Measurements from ENCODE around the gene BEST2.

BEST2 gene

DNA sequence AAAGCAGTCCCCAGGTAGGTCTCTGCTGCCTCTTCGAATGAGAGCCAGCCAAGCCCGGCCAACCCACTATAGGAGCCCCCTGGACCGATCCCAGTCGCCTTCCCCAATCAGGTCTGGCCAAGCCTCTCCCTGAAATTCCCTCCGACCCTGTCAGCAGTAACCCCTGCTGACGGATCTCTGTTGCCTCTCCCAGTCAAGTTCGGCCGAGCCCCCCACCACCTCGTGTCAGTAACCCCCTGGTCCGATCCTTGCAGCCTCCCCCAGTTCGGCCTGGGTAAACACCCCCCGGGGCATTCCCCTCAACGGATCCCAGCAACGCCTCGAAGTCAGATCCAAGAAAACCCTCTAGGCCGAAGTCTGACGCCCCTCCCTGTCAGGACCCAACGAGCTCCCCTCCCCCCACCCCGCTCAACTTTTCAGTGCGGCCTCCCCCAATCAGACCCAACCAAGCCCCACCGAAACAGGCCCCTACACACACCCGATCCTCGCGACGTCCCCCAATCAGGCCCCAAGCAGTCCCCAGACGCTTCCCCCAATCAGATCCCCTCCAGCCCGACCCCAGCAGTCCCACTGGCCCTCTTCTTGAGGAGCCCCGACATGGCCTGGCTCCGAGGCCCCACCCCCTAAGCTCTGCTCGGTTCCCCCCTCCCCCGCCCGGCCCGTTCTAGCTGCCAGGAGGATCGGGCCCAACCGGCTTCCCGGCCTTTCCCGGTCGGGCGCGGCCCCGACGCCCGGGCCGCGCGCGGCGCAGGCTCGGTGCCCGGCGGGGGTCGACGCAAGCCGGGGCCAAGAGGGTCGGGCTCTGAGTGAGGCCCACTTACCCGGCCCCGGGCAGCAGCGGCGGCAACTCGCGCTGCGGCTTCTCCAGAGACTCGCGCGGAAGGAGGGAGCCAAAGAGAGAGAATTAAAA lies 29.7 kb upstream of the BEST2 start:
- TF ChIP-seq, protein P1, sequence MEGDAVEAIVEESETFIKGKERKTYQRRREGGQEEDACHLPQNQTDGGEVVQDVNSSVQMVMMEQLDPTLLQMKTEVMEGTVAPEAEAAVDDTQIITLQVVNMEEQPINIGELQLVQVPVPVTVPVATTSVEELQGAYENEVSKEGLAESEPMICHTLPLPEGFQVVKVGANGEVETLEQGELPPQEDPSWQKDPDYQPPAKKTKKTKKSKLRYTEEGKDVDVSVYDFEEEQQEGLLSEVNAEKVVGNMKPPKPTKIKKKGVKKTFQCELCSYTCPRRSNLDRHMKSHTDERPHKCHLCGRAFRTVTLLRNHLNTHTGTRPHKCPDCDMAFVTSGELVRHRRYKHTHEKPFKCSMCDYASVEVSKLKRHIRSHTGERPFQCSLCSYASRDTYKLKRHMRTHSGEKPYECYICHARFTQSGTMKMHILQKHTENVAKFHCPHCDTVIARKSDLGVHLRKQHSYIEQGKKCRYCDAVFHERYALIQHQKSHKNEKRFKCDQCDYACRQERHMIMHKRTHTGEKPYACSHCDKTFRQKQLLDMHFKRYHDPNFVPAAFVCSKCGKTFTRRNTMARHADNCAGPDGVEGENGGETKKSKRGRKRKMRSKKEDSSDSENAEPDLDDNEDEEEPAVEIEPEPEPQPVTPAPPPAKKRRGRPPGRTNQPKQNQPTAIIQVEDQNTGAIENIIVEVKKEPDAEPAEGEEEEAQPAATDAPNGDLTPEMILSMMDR (conservative IDR thresholded peaks at IDR 0.05; ENCODE audit: low read length) = no peak
- TF ChIP-seq EZH2phosphoT487 (IDR thresholded peaks at IDR 0.05; ENCODE audit: borderline replicate concordance) = no peak
- no peaks in the 10 kb centered on the region for H3F3A ChIP-seq (ENCODE audit: low read depth)
- H3K9me3 ChIP-seq (ENCODE audit: insufficient read depth, low read depth, low read length) = no peaks in the 10 kb centered on the region
- peaks cover 10% of the 10 kb centered on the region; the same call in 1 of the 2 replicates for H3K36me3 ChIP-seq (ENCODE audit: insufficient read depth, low read length)
- peak overlapping the region; percentile 97 for H3K4me2 ChIP-seq (ENCODE audit: low read depth, low read length, poor library complexity, severe bottlenecking)
- peak overlapping the region; percentile 94 for H3K4me3 ChIP-seq (ENCODE audit: low read length, poor library complexity, severe bottlenecking)
- peaks cover 37% of the 10 kb centered on the region for H4K20me1 ChIP-seq (ENCODE audit: insufficient read depth, low read length, poor library complexity, severe bottlenecking)
- peaks cover 26% of the 10 kb centered on the region for H3K4me1 ChIP-seq (ENCODE audit: insufficient read depth, low read length, poor library complexity, severe bottlenecking)
- H2AFZ ChIP-seq (ENCODE audit: low read length) = peak overlapping the region; percentile 59; the same call in 1 of the 2 replicates
- H3K9me2 ChIP-seq (replicated peaks; ENCODE audit: low read depth, low read length) = no peaks in the 10 kb centered on the region
- peaks cover 59% of the 10 kb centered on the region for H3K79me2 ChIP-seq (ENCODE audit: insufficient read depth, low read length)
- H3K27me3 ChIP-seq (ENCODE audit: insufficient read depth, low read length, poor library complexity, severe bottlenecking) = no peaks in the 10 kb centered on the region
- H3K9ac ChIP-seq (ENCODE audit: low read depth, low read length, poor library complexity, severe bottlenecking) = peak overlapping the region; percentile 99

DNA sequence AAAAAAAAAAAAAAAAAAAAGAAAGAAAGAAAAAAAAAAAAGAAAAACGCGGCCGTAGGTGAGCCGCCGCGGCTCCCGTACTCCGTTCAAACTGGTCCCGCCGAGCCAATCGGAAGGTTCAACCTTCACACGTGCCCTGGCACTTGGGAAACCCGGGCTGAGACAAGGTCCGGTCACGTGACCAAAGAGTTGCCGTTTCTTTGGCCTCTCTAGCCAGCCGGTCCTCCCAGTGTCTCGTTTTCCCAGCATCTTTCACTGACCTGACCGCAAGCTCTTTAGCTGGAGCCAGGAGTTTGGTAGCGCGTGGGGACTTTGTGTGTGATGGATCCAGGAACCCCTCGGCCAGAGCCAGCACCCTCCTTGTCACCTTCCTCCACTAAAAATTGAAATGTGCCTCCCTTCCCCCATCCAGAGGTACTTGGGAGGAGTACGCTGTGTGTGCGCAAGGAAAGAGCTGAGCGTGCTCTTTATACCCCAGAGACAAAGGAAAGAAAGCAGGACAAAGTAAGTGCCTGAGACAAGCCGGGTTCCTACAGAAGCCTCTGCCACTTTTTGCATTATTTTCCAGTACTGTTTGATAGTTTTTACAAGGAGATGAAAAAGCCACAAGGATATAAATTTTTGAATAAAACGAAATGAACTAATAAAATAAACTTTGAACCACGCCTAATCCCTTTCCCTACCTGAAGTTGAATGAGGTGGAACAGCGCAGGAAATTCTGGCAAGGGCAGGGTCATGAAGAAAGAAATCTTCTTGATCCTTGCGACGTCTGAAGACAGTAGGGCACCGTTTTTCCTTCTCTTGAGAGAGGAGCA lies 28.8 kb upstream of the BEST2 start:
- Histone ChIP-seq H3F3A (ENCODE audit: low read depth) (no peaks in the 10 kb centered on the region), H3K4me3 (ENCODE audit: low read length, poor library complexity, severe bottlenecking) (peak overlapping the region; percentile 94), H3K9me3 (ENCODE audit: insufficient read depth, low read depth, low read length) (no peaks in the 10 kb centered on the region), H3K27me3 (ENCODE audit: insufficient read depth, low read length, poor library complexity, severe bottlenecking) (no peaks in the 10 kb centered on the region), H3K79me2 (ENCODE audit: insufficient read depth, low read length) (peaks cover 53% of the 10 kb centered on the region), H3K4me2 (ENCODE audit: low read depth, low read length, poor library complexity, severe bottlenecking) (peak overlapping the region; percentile 97), H2AFZ (ENCODE audit: low read length) (peak overlapping the region; percentile 88), H4K20me1 (ENCODE audit: insufficient read depth, low read length, poor library complexity, severe bottlenecking) (peaks cover 32% of the 10 kb centered on the region), H3K36me3 (ENCODE audit: insufficient read depth, low read length) (peaks cover 13% of the 10 kb centered on the region; the same call in 1 of the 2 replicates), H3K9me2 (replicated peaks; ENCODE audit: low read depth, low read length) (no peaks in the 10 kb centered on the region), H3K4me1 (ENCODE audit: insufficient read depth, low read length, poor library complexity, severe bottlenecking) (peaks cover 26% of the 10 kb centered on the region), H3K9ac (ENCODE audit: low read depth, low read length, poor library complexity, severe bottlenecking) (peak overlapping the region; percentile 99)
- TF ChIP-seq, protein P1 (conservative IDR thresholded peaks at IDR 0.05; ENCODE audit: low read length) = no peak
- no peak for TF ChIP-seq EZH2phosphoT487 (IDR thresholded peaks at IDR 0.05; ENCODE audit: borderline replicate concordance)

DNA sequence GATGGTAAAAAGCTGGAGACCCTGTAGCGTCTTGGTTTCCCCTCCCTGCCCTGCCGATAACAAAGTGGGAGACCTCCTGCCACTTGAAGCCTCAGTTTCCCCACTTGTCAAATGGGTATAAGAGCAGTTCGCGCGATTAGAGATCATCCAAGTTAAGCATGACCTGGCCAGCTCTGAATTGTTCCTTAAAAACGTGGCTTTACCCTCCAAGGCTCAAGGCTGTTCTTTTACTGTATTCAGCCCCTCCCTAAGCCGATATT lies 28.3 kb upstream of the BEST2 start:
- peak overlapping the region; percentile 94 for H3K4me3 ChIP-seq (ENCODE audit: low read length, poor library complexity, severe bottlenecking)
- H3K4me2 ChIP-seq (ENCODE audit: low read depth, low read length, poor library complexity, severe bottlenecking) = peak overlapping the region; percentile 95
- H3K27me3 ChIP-seq (ENCODE audit: insufficient read depth, low read length, poor library complexity, severe bottlenecking) = no peaks in the 10 kb centered on the region
- no peaks in the 10 kb centered on the region for H3K9me3 ChIP-seq (ENCODE audit: insufficient read depth, low read depth, low read length)
- TF ChIP-seq, protein P1 (conservative IDR thresholded peaks at IDR 0.05; ENCODE audit: low read length) = no peak
- H3K9me2 ChIP-seq (replicated peaks; ENCODE audit: low read depth, low read length) = no peaks in the 10 kb centered on the region
- peaks cover 32% of the 10 kb centered on the region for H4K20me1 ChIP-seq (ENCODE audit: insufficient read depth, low read length, poor library complexity, severe bottlenecking)
- no peaks in the 10 kb centered on the region for H3F3A ChIP-seq (ENCODE audit: low read depth)
- H3K9ac ChIP-seq (ENCODE audit: low read depth, low read length, poor library complexity, severe bottlenecking) = peak overlapping the region; percentile 99
- H3K36me3 ChIP-seq (ENCODE audit: insufficient read depth, low read length) = peaks cover 18% of the 10 kb centered on the region; the same call in 1 of the 2 replicates
- H3K4me1 ChIP-seq (ENCODE audit: insufficient read depth, low read length, poor library complexity, severe bottlenecking) = peaks cover 26% of the 10 kb centered on the region
- H2AFZ ChIP-seq (ENCODE audit: low read length) = peak overlapping the region; percentile 88
- peaks cover 51% of the 10 kb centered on the region for H3K79me2 ChIP-seq (ENCODE audit: insufficient read depth, low read length)

All from Loucy (cell line).